ENCODE measurements around the gene CST9. TPM values are rescaled to one million over a fixed set of nuclear protein-coding genes. Genes with fewer than 3 reads are reported as not detected.

Gene CST9
- total and polyA plus RNA-seq, 2 experiments from 2014 or later = not detected

DNA sequence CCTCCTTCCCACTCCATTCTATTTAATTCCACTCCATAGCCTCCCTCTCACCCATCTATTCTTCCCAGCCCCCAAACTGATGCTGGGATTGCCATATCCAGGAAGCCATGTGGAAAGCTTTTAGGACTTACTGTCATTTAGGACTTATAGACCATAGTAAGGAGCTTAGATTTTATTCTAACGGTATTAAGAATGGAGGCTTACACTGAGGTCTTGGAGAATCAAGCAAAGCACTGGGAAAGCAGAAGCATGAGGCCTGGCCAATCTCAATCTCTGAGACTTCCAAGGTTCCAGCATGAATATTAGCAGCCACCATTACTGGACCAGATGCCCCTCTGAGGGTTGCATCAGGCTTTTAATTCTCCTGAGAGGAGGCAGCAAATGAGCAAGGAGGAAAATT is 1.4 kb downstream of the CST9 start:
- TF ChIP-seq, protein P1, sequence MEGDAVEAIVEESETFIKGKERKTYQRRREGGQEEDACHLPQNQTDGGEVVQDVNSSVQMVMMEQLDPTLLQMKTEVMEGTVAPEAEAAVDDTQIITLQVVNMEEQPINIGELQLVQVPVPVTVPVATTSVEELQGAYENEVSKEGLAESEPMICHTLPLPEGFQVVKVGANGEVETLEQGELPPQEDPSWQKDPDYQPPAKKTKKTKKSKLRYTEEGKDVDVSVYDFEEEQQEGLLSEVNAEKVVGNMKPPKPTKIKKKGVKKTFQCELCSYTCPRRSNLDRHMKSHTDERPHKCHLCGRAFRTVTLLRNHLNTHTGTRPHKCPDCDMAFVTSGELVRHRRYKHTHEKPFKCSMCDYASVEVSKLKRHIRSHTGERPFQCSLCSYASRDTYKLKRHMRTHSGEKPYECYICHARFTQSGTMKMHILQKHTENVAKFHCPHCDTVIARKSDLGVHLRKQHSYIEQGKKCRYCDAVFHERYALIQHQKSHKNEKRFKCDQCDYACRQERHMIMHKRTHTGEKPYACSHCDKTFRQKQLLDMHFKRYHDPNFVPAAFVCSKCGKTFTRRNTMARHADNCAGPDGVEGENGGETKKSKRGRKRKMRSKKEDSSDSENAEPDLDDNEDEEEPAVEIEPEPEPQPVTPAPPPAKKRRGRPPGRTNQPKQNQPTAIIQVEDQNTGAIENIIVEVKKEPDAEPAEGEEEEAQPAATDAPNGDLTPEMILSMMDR (IDR thresholded peaks at IDR 0.05; ENCODE audit: poor library complexity) = no peak
- TF ChIP-seq EZH2 (IDR thresholded peaks at IDR 0.05; ENCODE audit: borderline replicate concordance) = no peak
- no peak for TF ChIP-seq EZH2phosphoT487 (IDR thresholded peaks at IDR 0.05; ENCODE audit: low read depth, severe bottlenecking, unreplicated experiment)
- Histone ChIP-seq H3K4me1 (ENCODE audit: insufficient read depth) (no peaks in the 10 kb centered on the region), H3K36me3 (replicated peaks; ENCODE audit: insufficient read depth, low read depth) (no peaks in the 10 kb centered on the region), H3K9me2 (replicated peaks; ENCODE audit: insufficient read depth) (no peaks in the 10 kb centered on the region), H3K27me3 (no peaks in the 10 kb centered on the region), H3K4me2 (no peak overlapping the region), H3K4me3 (no peak overlapping the region), H3K9me3 (ENCODE audit: low read depth) (no peaks in the 10 kb centered on the region), H4K20me1 (ENCODE audit: insufficient read depth, poor library complexity, severe bottlenecking) (no peaks in the 10 kb centered on the region), H3K27ac (no peak overlapping the region), H2AFZ (no peak overlapping the region), H3K79me2 (no peaks in the 10 kb centered on the region)
- DNase-seq (ENCODE audit: low spot score) = no peak
- 61% methylated on average over 1 of the region's 1 CpG for WGBS (ENCODE audit: low lambda C conversion rate, missing lambda C conversion rate)

DNA sequence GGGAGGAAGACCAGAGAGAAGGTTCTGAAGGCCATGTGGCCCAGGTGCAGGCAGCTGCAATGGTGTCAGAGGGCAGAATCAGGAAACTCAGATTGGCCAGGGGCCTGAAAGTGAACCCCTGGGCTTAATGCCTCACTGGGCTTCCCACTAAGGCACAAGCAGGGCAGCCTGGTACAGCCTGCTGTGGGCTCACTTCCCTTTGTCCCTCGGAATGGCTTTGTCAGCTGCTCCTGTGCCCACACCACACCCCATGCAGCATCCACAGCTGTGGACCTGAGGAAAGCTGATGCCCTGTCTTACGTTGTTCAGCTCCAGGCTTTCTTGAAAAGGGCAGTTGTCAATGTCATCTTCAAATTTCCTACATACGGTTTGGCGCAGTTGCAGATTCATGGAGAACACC is 2.4 kb downstream of the CST9 start:
- Histone ChIP-seq H3K27me3 (no peaks in the 10 kb centered on the region), H3K4me1 (ENCODE audit: insufficient read depth) (no peaks in the 10 kb centered on the region)

DNA sequence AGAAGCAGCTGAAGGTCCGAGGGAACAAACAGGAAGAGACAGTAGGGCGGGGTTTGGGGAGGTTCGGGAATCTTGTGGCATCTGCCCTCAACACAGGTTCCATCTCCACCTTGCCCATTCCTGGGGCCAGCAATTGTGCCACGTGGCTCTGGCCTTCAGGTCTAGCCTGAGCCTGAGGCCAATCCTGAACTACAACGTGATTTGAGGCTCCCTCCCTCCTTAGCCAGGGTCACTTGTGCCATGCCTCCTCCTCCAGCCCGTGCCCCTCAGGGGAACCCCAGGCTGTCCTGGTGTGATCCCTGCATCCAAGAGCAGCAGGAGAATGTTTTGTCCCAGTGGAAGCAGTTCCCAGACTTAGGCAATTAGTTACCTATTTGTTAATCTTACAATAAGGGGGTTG is 3.0 kb downstream of the CST9 start:
- H2AFZ ChIP-seq = no peak overlapping the region
- no peak for DNase-seq (ENCODE audit: low spot score)
- no peak overlapping the region for H3K4me2 ChIP-seq
- H3K79me2 ChIP-seq = no peaks in the 10 kb centered on the region
- 88% methylated on average over 6 of the region's 6 CpGs for WGBS (ENCODE audit: low lambda C conversion rate, missing lambda C conversion rate)
- no peaks in the 10 kb centered on the region for H3K9me3 ChIP-seq (ENCODE audit: low read depth)
- H3K4me1 ChIP-seq (ENCODE audit: insufficient read depth) = no peaks in the 10 kb centered on the region
- TF ChIP-seq, protein P1 (IDR thresholded peaks at IDR 0.05; ENCODE audit: poor library complexity) = no peak
- no peak for TF ChIP-seq EZH2phosphoT487 (IDR thresholded peaks at IDR 0.05; ENCODE audit: low read depth, severe bottlenecking, unreplicated experiment)
- no peak for TF ChIP-seq EZH2 (IDR thresholded peaks at IDR 0.05; ENCODE audit: borderline replicate concordance)
- no peaks in the 10 kb centered on the region for H3K9me2 ChIP-seq (replicated peaks; ENCODE audit: insufficient read depth)
- no peaks in the 10 kb centered on the region for H3K36me3 ChIP-seq (replicated peaks; ENCODE audit: insufficient read depth, low read depth)
- no peak overlapping the region for H3K4me3 ChIP-seq
- no peaks in the 10 kb centered on the region for H4K20me1 ChIP-seq (ENCODE audit: insufficient read depth, poor library complexity, severe bottlenecking)
- H3K27me3 ChIP-seq = no peaks in the 10 kb centered on the region
- H3K27ac ChIP-seq = no peak overlapping the region

More for the DNA sequence above, 2.4 kb downstream of the CST9 start:
- Histone ChIP-seq H3K9me3 (ENCODE audit: low read depth) (no peaks in the 10 kb centered on the region), H2AFZ (no peak overlapping the region), H3K27ac (no peak overlapping the region), H3K36me3 (replicated peaks; ENCODE audit: insufficient read depth, low read depth) (no peaks in the 10 kb centered on the region), H3K79me2 (no peaks in the 10 kb centered on the region), H4K20me1 (ENCODE audit: insufficient read depth, poor library complexity, severe bottlenecking) (no peaks in the 10 kb centered on the region), H3K9me2 (replicated peaks; ENCODE audit: insufficient read depth) (no peaks in the 10 kb centered on the region), H3K4me3 (no peak overlapping the region), H3K4me2 (no peak overlapping the region)
- DNase-seq (ENCODE audit: low spot score) = no peak
- TF ChIP-seq EZH2 (IDR thresholded peaks at IDR 0.05; ENCODE audit: borderline replicate concordance) = no peak
- TF ChIP-seq, protein P1 (IDR thresholded peaks at IDR 0.05; ENCODE audit: poor library complexity) = no peak
- no peak for TF ChIP-seq EZH2phosphoT487 (IDR thresholded peaks at IDR 0.05; ENCODE audit: low read depth, severe bottlenecking, unreplicated experiment)
- 93% methylated on average over 4 of the region's 4 CpGs for WGBS (ENCODE audit: low lambda C conversion rate, missing lambda C conversion rate)

DNA sequence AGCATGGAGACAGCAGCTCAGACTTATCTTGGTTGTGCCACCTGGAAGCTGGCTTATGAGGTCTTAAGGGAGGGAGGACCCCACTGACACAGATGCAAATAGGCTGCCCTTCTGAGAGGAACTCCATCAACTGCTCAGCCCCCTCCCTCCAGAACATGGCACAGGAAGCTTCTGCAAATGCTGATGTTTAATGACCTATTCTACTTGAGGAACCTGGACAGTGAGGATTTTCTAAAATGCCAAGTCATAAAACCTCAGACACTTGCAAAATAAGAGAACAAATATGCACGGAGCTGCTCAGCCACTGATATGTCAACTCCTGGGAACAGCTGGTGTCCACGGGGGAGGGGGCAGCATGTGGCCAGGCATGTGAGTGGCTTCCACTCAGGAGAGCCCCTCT is 3.5 kb downstream of the CST9 start:
- H3K27ac ChIP-seq = no peak overlapping the region
- no peaks in the 10 kb centered on the region for H3K79me2 ChIP-seq
- 70% methylated on average over 2 of the region's 2 CpGs for WGBS (ENCODE audit: low lambda C conversion rate, missing lambda C conversion rate)
- TF ChIP-seq, protein P1 (IDR thresholded peaks at IDR 0.05; ENCODE audit: poor library complexity) = no peak
- TF ChIP-seq EZH2 (IDR thresholded peaks at IDR 0.05; ENCODE audit: borderline replicate concordance) = no peak
- no peak for TF ChIP-seq EZH2phosphoT487 (IDR thresholded peaks at IDR 0.05; ENCODE audit: low read depth, severe bottlenecking, unreplicated experiment)
- H3K4me3 ChIP-seq = no peak overlapping the region
- no peak for DNase-seq (ENCODE audit: low spot score)
- H3K9me3 ChIP-seq (ENCODE audit: low read depth) = no peaks in the 10 kb centered on the region
- no peaks in the 10 kb centered on the region for H3K27me3 ChIP-seq
- no peaks in the 10 kb centered on the region for H3K4me1 ChIP-seq (ENCODE audit: insufficient read depth)
- H3K9me2 ChIP-seq (replicated peaks; ENCODE audit: insufficient read depth) = no peaks in the 10 kb centered on the region
- no peaks in the 10 kb centered on the region for H4K20me1 ChIP-seq (ENCODE audit: insufficient read depth, poor library complexity, severe bottlenecking)
- H3K4me2 ChIP-seq = no peak overlapping the region
- no peak overlapping the region for H2AFZ ChIP-seq
- no peaks in the 10 kb centered on the region for H3K36me3 ChIP-seq (replicated peaks; ENCODE audit: insufficient read depth, low read depth)

Measured in hepatocyte (in vitro differentiated cells).